ENCODE results near the gene SOS1.

Gene SOS1

GRCh38 chr2:39007875-39008504, 112.9 kb downstream of the SOS1 start (continued):
- TF ChIP-seq ZNF518A (tag by site-specific recombination; conservative IDR thresholded peaks at IDR 0.05; ENCODE audit: low read depth), result no peak
- TF ChIP-seq KLF10 (tag by site-specific recombination; IDR thresholded peaks at IDR 0.05), result no peak

- Histone ChIP-seq H3K36me3 (ENCODE audit: control insufficient read depth in 2 of 2, insufficient read depth in 1 of 2, low read length in 2 of 2) (peaks cover 23 to 55% of the 10 kb centered on the region in 2 experiments), H3K4me1 (ENCODE audit: control insufficient read depth, insufficient read depth, low read length) (no peaks in the 10 kb centered on the region), H3K9me3 (ENCODE audit: control insufficient read depth, insufficient read depth, low read depth, low read length) (no peaks in the 10 kb centered on the region), H3K27ac (ENCODE audit: extremely low read depth, low read depth, low read length) (no peak overlapping the region), H3K4me3 (ENCODE audit: low read depth, low read length) (no peak overlapping the region)
- ChIA-PET POLR2A (no interaction called here), CTCF (no interaction called here)
- no peak for TF ChIP-seq ZNF140 (tag by site-specific recombination; IDR thresholded peaks at IDR 0.05)
- no peak for TF ChIP-seq TSHZ1 (tag by site-specific recombination; IDR thresholded peaks at IDR 0.05; ENCODE audit: borderline replicate concordance)
- TF ChIP-seq ZNF211 (tag by site-specific recombination; IDR thresholded peaks at IDR 0.05; ENCODE audit: low read depth), result no peak
- TF ChIP-seq AEBP2 (tag by site-specific recombination; IDR thresholded peaks at IDR 0.05; ENCODE audit: borderline replicate concordance), result no peak
- TF ChIP-seq ZFP41 (tag by site-specific recombination; IDR thresholded peaks at IDR 0.05; ENCODE audit: borderline replicate concordance), result no peak
- no peak for TF ChIP-seq ZSCAN23 (tag by site-specific recombination; IDR thresholded peaks at IDR 0.05)
- no peak for TF ChIP-seq ZNF184 (tag by site-specific recombination; IDR thresholded peaks at IDR 0.05)
- no peak for TF ChIP-seq ZNF2 (tag by site-specific recombination; IDR thresholded peaks at IDR 0.05)
- TF ChIP-seq ZNF202 (tag by site-specific recombination; IDR thresholded peaks at IDR 0.05; ENCODE audit: borderline replicate concordance), result no peak
- no peak for TF ChIP-seq KLF17 (tag by site-specific recombination; IDR thresholded peaks at IDR 0.05)
- no peak for TF ChIP-seq ZNF19 (tag by site-specific recombination; IDR thresholded peaks at IDR 0.05; ENCODE audit: low read depth)
- no peak for TF ChIP-seq HOXD13 (CRISPR knock-in tag; IDR thresholded peaks at IDR 0.05; ENCODE audit: borderline replicate concordance)
- TF ChIP-seq ZNF138 (tag by site-specific recombination; IDR thresholded peaks at IDR 0.05; ENCODE audit: borderline replicate concordance), result no peak
- no peak for TF ChIP-seq ZNF423 (tag by site-specific recombination; IDR thresholded peaks at IDR 0.05)
- no peak for TF ChIP-seq PRDM1 (tag by site-specific recombination; IDR thresholded peaks at IDR 0.05)
- TF ChIP-seq ZNF121 (tag by site-specific recombination; IDR thresholded peaks at IDR 0.05), result no peak
- no peak for TF ChIP-seq ZNF768 (tag by site-specific recombination; IDR thresholded peaks at IDR 0.05)
- TF ChIP-seq ZNF785 (tag by site-specific recombination; IDR thresholded peaks at IDR 0.05), result no peak
- no peak for TF ChIP-seq SALL2 (tag by site-specific recombination; IDR thresholded peaks at IDR 0.05; ENCODE audit: borderline replicate concordance)
Measured at GRCh38 chr2:39000552-39000951, 120.3 kb downstream of the SOS1 start.
